PC-3 (cell line): ENCODE measurements around the gene LCE2A.
"Not testable (repeated sequence)": the region's sequence is repeated elsewhere in the genome, so short reads cannot be mapped to it uniquely, and the experiment has no call there.

Experiments
- CTCF ChIP-seq: fragments of 300-600 bp; sonication (generic); conservative IDR thresholded peaks from 2 replicates; pipeline ENCODE4 v1.5.1; 2017; ENCODE audit warnings: antibody characterized with exemption, low read depth, mild to moderate bottlenecking, low read length
- EZH2 ChIP-seq: fragments of 300-600 bp; sonication (generic); IDR thresholded peaks from one replicate; pipeline ENCODE4 v1.6.1; 2017; ENCODE audit warnings: antibody characterized with exemption, mild to moderate bottlenecking, low read length; ENCODE audit not compliant: unreplicated experiment
- EZH2phosphoT487 ChIP-seq: fragments of 300-600 bp; sonication (generic); IDR thresholded peaks from 2 replicates; pipeline ENCODE4 v1.6.1; 2018; ENCODE audit warnings: mild to moderate bottlenecking, antibody characterized with exemption, low read length, borderline replicate concordance

DNA sequence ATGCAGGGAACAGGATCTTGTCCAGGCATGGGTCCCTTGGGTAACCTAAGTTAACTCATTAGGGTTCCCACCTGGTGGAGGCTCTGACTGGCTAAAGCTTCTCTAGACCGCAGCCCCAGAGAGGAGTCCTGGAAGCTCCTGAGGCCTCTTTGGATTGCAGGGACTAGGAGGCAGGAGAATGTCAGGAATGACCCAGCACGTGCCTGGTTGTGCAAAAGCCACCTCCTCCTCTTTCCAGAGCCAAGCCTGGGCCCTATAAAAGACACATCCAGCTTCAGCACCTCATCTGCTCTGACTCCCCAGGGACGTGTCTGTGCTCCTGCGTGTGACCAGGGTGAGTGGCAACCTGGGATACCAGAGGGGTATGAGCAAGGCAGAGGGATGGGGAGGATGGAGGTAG, 12.3 kb upstream of the LCE2A start, which contains the start of gene LCE2B:
- TF ChIP-seq CTCF, EZH2phosphoT487, EZH2: not testable (repeated sequence)
